ENCODE data around the gene LAMTOR3. TPM values are rescaled to one million over a fixed set of nuclear protein-coding genes. Genes with fewer than 3 reads are reported as not detected.

Gene LAMTOR3
- total and polyA plus RNA-seq, 10 of the 15 experiments (the other 5 are each of a cell fraction or from before 2014, with no cell fraction given): 30.1 to 120 (median 65.5) TPM

DNA sequence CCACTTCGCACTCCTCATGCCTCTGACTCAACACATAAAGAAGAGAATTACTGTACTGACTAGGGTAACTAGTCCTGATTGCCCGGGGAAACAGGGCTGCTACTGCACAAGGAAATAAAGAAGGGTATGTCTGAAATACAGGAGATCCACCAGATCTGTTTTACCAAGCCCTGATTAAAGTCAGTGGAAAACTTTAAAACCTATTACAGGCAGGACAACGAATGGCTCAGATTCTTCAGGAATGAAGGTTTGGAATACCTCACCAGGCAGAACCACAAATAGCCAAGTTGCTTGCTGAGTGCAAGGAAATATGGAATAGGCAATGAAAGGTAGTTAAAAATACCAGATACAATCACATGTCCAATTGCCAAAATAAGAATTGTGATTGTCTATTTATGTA, 17.3 kb downstream of the LAMTOR3 start:
- FAIRE-seq: no peak
- H4K20me1 ChIP-seq (ENCODE audit: control insufficient read depth, insufficient read depth): no peaks in the 10 kb centered on the region
- POLR2A ChIA-PET: no interaction called here
- no peak overlapping the region for H3K27ac ChIP-seq (ENCODE audit: control insufficient read depth, insufficient read depth)
- intact Hi-C loops (cut with micrococcal nuclease; ENCODE audit: unreplicated experiment): no loop called here
- ATAC-seq: no peak; the same call in 2 of the 3 replicates
- no peak overlapping the region for H3K4me3 ChIP-seq
- CTCF ChIA-PET: no interaction called here
- no peaks in the 10 kb centered on the region for H3K79me2 ChIP-seq (ENCODE audit: control insufficient read depth, insufficient read depth, low read length)
- H3K4me2 ChIP-seq (ENCODE audit: control insufficient read depth, insufficient read depth): no peak overlapping the region
- BruUV-seq (replicated peaks): no TSS peak
- DNase-seq (ENCODE audit: low read depth, low spot score): no peak
- H3K9ac ChIP-seq (ENCODE audit: control insufficient read depth, insufficient read depth, low read length): no peak overlapping the region
- H2AFZ ChIP-seq (ENCODE audit: control insufficient read depth, low read depth, low read length): no peak overlapping the region
- RAD21 ChIA-PET (ENCODE audit: unreplicated experiment): no interaction called here
- H3K27me3 ChIP-seq (replicated peaks in 1 of 2; ENCODE audit: control insufficient read depth in 2 of 2, insufficient read depth in 2 of 2, low read length in 1 of 2): no peaks in the 10 kb centered on the region
- no peaks in the 10 kb centered on the region for H3K4me1 ChIP-seq (ENCODE audit: control insufficient read depth, insufficient read depth, low read length)
- H3K36me3 ChIP-seq (ENCODE audit: control insufficient read depth in 2 of 2, insufficient read depth in 2 of 2, low read length in 1 of 2): peaks cover 5 to 18% of the 10 kb centered on the region in 2 experiments
- 77% methylated on average over 3 of the region's 3 CpGs for WGBS (ENCODE audit: insufficient coverage, insufficient replicate concordance, low lambda C conversion rate, missing lambda C conversion rate)
- SMC1A ChIA-PET (ENCODE audit: uncharacterized antibody, unreplicated experiment): no interaction called here
- H3K9me3 ChIP-seq (replicated peaks; ENCODE audit: control insufficient read depth, insufficient read depth, low read length): no peaks in the 10 kb centered on the region
- in situ Hi-C loops (cut with MboI): no loop called here
- TF ChIP-seq MYB (IDR thresholded peaks at IDR 0.05; ENCODE audit: borderline replicate concordance, low read depth, low read length) (no peak), MXI1 (IDR thresholded peaks at IDR 0.05; ENCODE audit: low read depth, low read length) (no peak), RCOR1 (conservative IDR thresholded peaks at IDR 0.05; ENCODE audit: low read depth, low read length) (no peak), EGR1 (IDR thresholded peaks at IDR 0.05; ENCODE audit: borderline replicate concordance in 1 of 2, low read depth in 2 of 2, low read length in 2 of 2) (no peak), CBX5 (IDR thresholded peaks at IDR 0.05; ENCODE audit: low read depth) (no peak), TCF12 (IDR thresholded peaks at IDR 0.05; ENCODE audit: low read depth, low read length) (no peak), EP300 (IDR thresholded peaks at IDR 0.05; ENCODE audit: borderline replicate concordance in 1 of 2, control insufficient read depth in 1 of 2, low read depth in 2 of 2, low read length in 2 of 2) (no peak), RUNX3 (IDR thresholded peaks at IDR 0.05; ENCODE audit: low read length) (no peak), POLR2A (IDR thresholded peaks at IDR 0.05; ENCODE audit: low read depth, low read length) (no peak), MYC (IDR thresholded peaks at IDR 0.05; ENCODE audit: insufficient read depth, insufficient read length, insufficient replicate concordance, low read length, severe bottlenecking) (no peak), MTA3 (IDR thresholded peaks at IDR 0.05; ENCODE audit: borderline replicate concordance, low read length) (no peak), ZNF207 (IDR thresholded peaks at IDR 0.05; ENCODE audit: borderline replicate concordance) (no peak), JUNB (IDR thresholded peaks at IDR 0.05) (no peak)
- TF ChIP-seq, protein P1, sequence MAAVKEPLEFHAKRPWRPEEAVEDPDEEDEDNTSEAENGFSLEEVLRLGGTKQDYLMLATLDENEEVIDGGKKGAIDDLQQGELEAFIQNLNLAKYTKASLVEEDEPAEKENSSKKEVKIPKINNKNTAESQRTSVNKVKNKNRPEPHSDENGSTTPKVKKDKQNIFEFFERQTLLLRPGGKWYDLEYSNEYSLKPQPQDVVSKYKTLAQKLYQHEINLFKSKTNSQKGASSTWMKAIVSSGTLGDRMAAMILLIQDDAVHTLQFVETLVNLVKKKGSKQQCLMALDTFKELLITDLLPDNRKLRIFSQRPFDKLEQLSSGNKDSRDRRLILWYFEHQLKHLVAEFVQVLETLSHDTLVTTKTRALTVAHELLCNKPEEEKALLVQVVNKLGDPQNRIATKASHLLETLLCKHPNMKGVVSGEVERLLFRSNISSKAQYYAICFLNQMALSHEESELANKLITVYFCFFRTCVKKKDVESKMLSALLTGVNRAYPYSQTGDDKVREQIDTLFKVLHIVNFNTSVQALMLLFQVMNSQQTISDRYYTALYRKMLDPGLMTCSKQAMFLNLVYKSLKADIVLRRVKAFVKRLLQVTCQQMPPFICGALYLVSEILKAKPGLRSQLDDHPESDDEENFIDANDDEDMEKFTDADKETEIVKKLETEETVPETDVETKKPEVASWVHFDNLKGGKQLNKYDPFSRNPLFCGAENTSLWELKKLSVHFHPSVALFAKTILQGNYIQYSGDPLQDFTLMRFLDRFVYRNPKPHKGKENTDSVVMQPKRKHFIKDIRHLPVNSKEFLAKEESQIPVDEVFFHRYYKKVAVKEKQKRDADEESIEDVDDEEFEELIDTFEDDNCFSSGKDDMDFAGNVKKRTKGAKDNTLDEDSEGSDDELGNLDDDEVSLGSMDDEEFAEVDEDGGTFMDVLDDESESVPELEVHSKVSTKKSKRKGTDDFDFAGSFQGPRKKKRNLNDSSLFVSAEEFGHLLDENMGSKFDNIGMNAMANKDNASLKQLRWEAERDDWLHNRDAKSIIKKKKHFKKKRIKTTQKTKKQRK (IDR thresholded peaks at IDR 0.05; ENCODE audit: low read depth, low read length): no peak
- TF ChIP-seq, protein P2, sequence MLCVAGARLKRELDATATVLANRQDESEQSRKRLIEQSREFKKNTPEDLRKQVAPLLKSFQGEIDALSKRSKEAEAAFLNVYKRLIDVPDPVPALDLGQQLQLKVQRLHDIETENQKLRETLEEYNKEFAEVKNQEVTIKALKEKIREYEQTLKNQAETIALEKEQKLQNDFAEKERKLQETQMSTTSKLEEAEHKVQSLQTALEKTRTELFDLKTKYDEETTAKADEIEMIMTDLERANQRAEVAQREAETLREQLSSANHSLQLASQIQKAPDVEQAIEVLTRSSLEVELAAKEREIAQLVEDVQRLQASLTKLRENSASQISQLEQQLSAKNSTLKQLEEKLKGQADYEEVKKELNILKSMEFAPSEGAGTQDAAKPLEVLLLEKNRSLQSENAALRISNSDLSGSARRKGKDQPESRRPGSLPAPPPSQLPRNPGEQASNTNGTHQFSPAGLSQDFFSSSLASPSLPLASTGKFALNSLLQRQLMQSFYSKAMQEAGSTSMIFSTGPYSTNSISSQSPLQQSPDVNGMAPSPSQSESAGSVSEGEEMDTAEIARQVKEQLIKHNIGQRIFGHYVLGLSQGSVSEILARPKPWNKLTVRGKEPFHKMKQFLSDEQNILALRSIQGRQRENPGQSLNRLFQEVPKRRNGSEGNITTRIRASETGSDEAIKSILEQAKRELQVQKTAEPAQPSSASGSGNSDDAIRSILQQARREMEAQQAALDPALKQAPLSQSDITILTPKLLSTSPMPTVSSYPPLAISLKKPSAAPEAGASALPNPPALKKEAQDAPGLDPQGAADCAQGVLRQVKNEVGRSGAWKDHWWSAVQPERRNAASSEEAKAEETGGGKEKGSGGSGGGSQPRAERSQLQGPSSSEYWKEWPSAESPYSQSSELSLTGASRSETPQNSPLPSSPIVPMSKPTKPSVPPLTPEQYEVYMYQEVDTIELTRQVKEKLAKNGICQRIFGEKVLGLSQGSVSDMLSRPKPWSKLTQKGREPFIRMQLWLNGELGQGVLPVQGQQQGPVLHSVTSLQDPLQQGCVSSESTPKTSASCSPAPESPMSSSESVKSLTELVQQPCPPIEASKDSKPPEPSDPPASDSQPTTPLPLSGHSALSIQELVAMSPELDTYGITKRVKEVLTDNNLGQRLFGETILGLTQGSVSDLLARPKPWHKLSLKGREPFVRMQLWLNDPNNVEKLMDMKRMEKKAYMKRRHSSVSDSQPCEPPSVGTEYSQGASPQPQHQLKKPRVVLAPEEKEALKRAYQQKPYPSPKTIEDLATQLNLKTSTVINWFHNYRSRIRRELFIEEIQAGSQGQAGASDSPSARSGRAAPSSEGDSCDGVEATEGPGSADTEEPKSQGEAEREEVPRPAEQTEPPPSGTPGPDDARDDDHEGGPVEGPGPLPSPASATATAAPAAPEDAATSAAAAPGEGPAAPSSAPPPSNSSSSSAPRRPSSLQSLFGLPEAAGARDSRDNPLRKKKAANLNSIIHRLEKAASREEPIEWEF (IDR thresholded peaks at IDR 0.05; ENCODE audit: insufficient replicate concordance, low read depth, low read length): no peak

Data from GM12878 (cell line).